ENCODE data around the gene TM6SF1. TPM values are rescaled to one million over a fixed set of nuclear protein-coding genes. Genes with fewer than 3 reads are reported as not detected.
A peak's percentile ranks its signal among the peaks of the same experiment; 100 is the strongest.
"Not testable (repeated sequence)": the region's sequence is repeated elsewhere in the genome, so short reads cannot be mapped to it uniquely, and the experiment has no call there.

Gene TM6SF1
- total RNA-seq, 1 donor from 2014 or later: 28.7 TPM

DNA sequence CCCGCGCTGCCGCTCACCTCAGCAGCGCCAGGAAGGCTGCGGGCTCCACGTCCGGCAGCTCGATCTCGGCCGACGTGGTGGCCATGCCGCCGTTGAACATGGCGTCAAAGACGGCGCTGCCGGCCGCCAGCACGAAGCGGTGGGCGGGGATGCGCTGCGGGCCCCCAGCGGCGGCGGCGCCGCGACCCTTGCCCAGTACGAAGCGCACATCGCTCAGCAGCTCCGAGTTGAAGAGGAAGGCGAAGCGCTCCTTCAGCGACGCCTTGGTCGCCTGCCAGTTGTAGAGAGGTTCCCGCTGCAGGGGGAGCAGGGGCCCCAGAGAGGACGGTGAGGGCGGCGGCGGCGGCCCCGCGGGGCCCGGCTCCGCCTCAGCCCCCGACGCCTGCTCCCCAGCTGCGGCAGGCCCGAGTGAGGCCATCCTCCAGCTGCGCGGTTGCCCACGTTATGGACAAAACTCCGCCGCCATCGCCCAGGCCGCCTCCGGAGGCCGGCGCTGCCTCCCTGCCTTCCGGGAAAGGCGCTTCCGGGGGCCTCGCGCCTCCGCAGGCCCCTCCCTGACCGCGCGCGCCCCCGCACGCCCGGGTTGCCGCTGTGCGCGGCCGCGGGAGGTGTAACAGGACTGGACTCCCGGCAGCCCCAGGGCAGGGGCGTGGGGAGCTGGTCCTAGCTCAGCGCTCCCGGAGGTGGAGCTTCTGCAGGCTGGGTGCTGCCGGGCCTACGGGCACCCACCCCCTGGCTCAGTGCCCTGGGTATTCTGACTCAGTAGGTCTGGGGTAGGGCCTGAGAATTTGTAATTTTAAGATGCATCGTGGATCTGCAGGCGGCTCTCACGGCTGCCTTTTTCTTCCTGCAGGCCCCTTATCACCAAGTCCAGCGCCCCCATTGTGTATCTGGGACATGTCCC lies 40.5 kb upstream of the TM6SF1 start, which contains the start of gene BTBD1:
Gene BTBD1, minus strand, starts transcription at position 519 of the 904 bp plus-strand sequence. Its CDS starts 101 bp downstream, at position 418.
- no peaks in the 10 kb centered on the region for H3K9me3 ChIP-seq (ENCODE audit: control insufficient read depth in 3 of 3, low read length in 3 of 3)
- peak within 1 kb of the TSS; percentile 75 to 98 (median 87) for H3K4me3 ChIP-seq (ENCODE audit: low read length in 3 of 3)
- H3K27me3 ChIP-seq (ENCODE audit: control insufficient read depth in 3 of 3, insufficient read depth in 3 of 3, low read length in 3 of 3): no peaks in the 10 kb centered on the region
- H3K9ac ChIP-seq (ENCODE audit: low read depth in 1 of 3, low read length in 3 of 3): peak within 1 kb of the TSS; percentile 93 to 95 (median 93)
- peak within 1 kb of the TSS; percentile 97 for H3K27ac ChIP-seq (ENCODE audit: low read depth, low read length)
- peaks cover 20 to 36% (median 31%) of the 10 kb centered on the region in 3 donors for H3K4me1 ChIP-seq (ENCODE audit: control insufficient read depth in 3 of 3, insufficient read depth in 3 of 3, low read length in 3 of 3)
- H3K36me3 ChIP-seq (ENCODE audit: control insufficient read depth in 3 of 3, insufficient read depth in 3 of 3, low read length in 3 of 3): no peaks in the 10 kb centered on the region

DNA sequence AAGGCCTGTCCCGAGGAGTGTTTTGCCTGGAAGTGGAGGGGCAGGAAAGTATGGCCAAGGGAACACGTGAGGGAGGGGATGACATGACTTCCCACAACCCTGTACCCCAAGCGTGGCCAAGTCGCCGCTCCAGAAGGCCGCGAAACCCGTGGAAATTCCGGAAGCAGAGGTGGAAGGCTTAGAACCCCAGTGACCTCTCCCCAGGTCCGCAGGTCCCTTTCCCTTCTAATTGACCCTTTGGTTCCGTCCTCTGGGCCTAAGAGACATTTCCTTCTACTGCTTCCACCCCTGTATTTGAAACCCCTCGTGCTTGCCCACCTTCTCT lies 39.8 kb upstream of the TM6SF1 start:
- Histone ChIP-seq H3K9ac (ENCODE audit: low read depth in 1 of 3, low read length in 3 of 3) (peak overlapping the region; percentile 78 to 95 (median 93)), H3K4me1 (ENCODE audit: control insufficient read depth in 3 of 3, insufficient read depth in 3 of 3, low read length in 3 of 3) (peaks cover 17 to 33% (median 25%) of the 10 kb centered on the region in 3 donors), H3K27ac (ENCODE audit: low read depth, low read length) (peak overlapping the region; percentile 97), H3K9me3 (ENCODE audit: control insufficient read depth in 3 of 3, low read length in 3 of 3) (no peaks in the 10 kb centered on the region), H3K4me3 (ENCODE audit: low read length in 3 of 3) (peak overlapping the region; percentile 58 to 87 (median 75)), H3K27me3 (ENCODE audit: control insufficient read depth in 3 of 3, insufficient read depth in 3 of 3, low read length in 3 of 3) (no peaks in the 10 kb centered on the region), H3K36me3 (ENCODE audit: control insufficient read depth in 3 of 3, insufficient read depth in 3 of 3, low read length in 3 of 3) (no peaks in the 10 kb centered on the region)

- Histone ChIP-seq H3K4me3 (ENCODE audit: low read length in 3 of 3) (peak overlapping the region in 1 of 3 donors; percentile 87), H3K4me1 (ENCODE audit: control insufficient read depth in 3 of 3, insufficient read depth in 3 of 3, low read length in 3 of 3) (peaks cover 17 to 28% (median 20%) of the 10 kb centered on the region in 3 donors), H3K36me3 (ENCODE audit: control insufficient read depth in 3 of 3, insufficient read depth in 3 of 3, low read length in 3 of 3) (no peaks in the 10 kb centered on the region), H3K27ac (ENCODE audit: low read depth, low read length) (peak overlapping the region; percentile 97), H3K9ac (ENCODE audit: low read depth in 1 of 3, low read length in 3 of 3) (peak overlapping the region in 1 of 3 donors; percentile 78), H3K9me3 (ENCODE audit: control insufficient read depth in 3 of 3, low read length in 3 of 3) (no peaks in the 10 kb centered on the region), H3K27me3 (ENCODE audit: control insufficient read depth in 3 of 3, insufficient read depth in 3 of 3, low read length in 3 of 3) (no peaks in the 10 kb centered on the region)
Measured at GRCh38 chr15:83068054-83068453, 39.4 kb upstream of the TM6SF1 start.

DNA sequence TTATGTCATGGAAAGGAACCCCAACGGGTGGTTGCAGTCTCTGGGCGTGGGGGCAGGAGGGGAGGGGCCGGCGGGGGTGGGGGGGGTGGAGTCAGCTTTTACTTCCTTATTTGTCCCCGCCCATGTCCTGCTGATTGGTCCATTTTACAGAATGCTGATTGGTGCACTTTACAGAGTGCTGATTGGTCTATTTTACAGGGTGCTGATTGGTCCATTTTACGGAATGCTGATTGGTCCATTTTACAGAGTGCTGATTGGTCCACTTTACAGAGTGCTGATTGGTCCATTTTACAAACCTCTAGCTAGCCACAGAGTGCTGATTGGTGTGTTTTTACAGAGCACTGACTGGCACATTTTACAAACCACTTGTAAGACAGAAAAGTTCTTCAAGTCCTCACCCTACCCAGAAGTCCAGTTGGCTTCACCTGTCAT lies 38.2 kb upstream of the TM6SF1 start:
- not testable (repeated sequence) for H3K27me3 ChIP-seq (ENCODE audit: control insufficient read depth in 3 of 3, insufficient read depth in 3 of 3, low read length in 3 of 3); H3K9ac ChIP-seq (ENCODE audit: low read depth in 1 of 3, low read length in 3 of 3)

GRCh38 chr15:83077491-83078230 lies 29.8 kb upstream of the TM6SF1 start:
- Histone ChIP-seq H3K36me3 (ENCODE audit: control insufficient read depth in 3 of 3, insufficient read depth in 3 of 3, low read length in 3 of 3) (no peaks in the 10 kb centered on the region), H3K27ac (ENCODE audit: low read depth, low read length) (peak overlapping the region; percentile 91), H3K4me3 (ENCODE audit: low read length in 3 of 3) (peak overlapping the region; percentile 8 to 51 (median 34)), H3K9me3 (ENCODE audit: control insufficient read depth in 3 of 3, low read length in 3 of 3) (peaks cover 3 to 5% (median 3%) of the 10 kb centered on the region in 3 donors), H3K27me3 (ENCODE audit: control insufficient read depth in 3 of 3, insufficient read depth in 3 of 3, low read length in 3 of 3) (no peaks in the 10 kb centered on the region), H3K4me1 (ENCODE audit: control insufficient read depth in 3 of 3, insufficient read depth in 3 of 3, low read length in 3 of 3) (peaks cover 2 to 13% (median 13%) of the 10 kb centered on the region in 3 donors), H3K9ac (ENCODE audit: low read depth in 1 of 3, low read length in 3 of 3) (peak overlapping the region; percentile 60 to 74 (median 69))

More for the DNA sequence above, 38.2 kb upstream of the TM6SF1 start:
- H3K27ac ChIP-seq (ENCODE audit: low read depth, low read length); H3K4me3 ChIP-seq (ENCODE audit: low read length in 3 of 3); H3K9me3 ChIP-seq (ENCODE audit: control insufficient read depth in 3 of 3, low read length in 3 of 3); H3K36me3 ChIP-seq (ENCODE audit: control insufficient read depth in 3 of 3, insufficient read depth in 3 of 3, low read length in 3 of 3): not testable (repeated sequence)
- peaks cover 8 to 18% (median 11%) of the 10 kb centered on the region in 3 donors for H3K4me1 ChIP-seq (ENCODE audit: control insufficient read depth in 3 of 3, insufficient read depth in 3 of 3, low read length in 3 of 3)

- no peak overlapping the region for H3K9ac ChIP-seq (ENCODE audit: low read depth in 1 of 3, low read length in 3 of 3)
- H3K27ac ChIP-seq (ENCODE audit: low read depth, low read length): peak overlapping the region; percentile 91
- peaks cover 7 to 19% (median 17%) of the 10 kb centered on the region in 3 donors for H3K4me1 ChIP-seq (ENCODE audit: control insufficient read depth in 3 of 3, insufficient read depth in 3 of 3, low read length in 3 of 3)
- no peak overlapping the region for H3K4me3 ChIP-seq (ENCODE audit: low read length in 3 of 3)
- peaks cover 0 to under 1% (median under 1%) of the 10 kb centered on the region in 3 donors for H3K9me3 ChIP-seq (ENCODE audit: control insufficient read depth in 3 of 3, low read length in 3 of 3)
- H3K27me3 ChIP-seq (ENCODE audit: control insufficient read depth in 3 of 3, insufficient read depth in 3 of 3, low read length in 3 of 3): no peaks in the 10 kb centered on the region
- H3K36me3 ChIP-seq (ENCODE audit: control insufficient read depth in 3 of 3, insufficient read depth in 3 of 3, low read length in 3 of 3): no peaks in the 10 kb centered on the region
Measured at GRCh38 chr15:83078712-83079111, 28.7 kb upstream of the TM6SF1 start.

GRCh38 chr15:83081256-83082014 lies 26.0 kb upstream of the TM6SF1 start:
- Histone ChIP-seq H3K4me3 (ENCODE audit: low read length in 3 of 3) (no peak overlapping the region), H3K9me3 (ENCODE audit: control insufficient read depth in 3 of 3, low read length in 3 of 3) (no peaks in the 10 kb centered on the region), H3K9ac (ENCODE audit: low read depth in 1 of 3, low read length in 3 of 3) (no peak overlapping the region), H3K27me3 (ENCODE audit: control insufficient read depth in 3 of 3, insufficient read depth in 3 of 3, low read length in 3 of 3) (no peaks in the 10 kb centered on the region), H3K36me3 (ENCODE audit: control insufficient read depth in 3 of 3, insufficient read depth in 3 of 3, low read length in 3 of 3) (no peaks in the 10 kb centered on the region), H3K27ac (ENCODE audit: low read depth, low read length) (no peak overlapping the region), H3K4me1 (ENCODE audit: control insufficient read depth in 3 of 3, insufficient read depth in 3 of 3, low read length in 3 of 3) (peaks cover 7 to 25% (median 21%) of the 10 kb centered on the region in 3 donors)

DNA sequence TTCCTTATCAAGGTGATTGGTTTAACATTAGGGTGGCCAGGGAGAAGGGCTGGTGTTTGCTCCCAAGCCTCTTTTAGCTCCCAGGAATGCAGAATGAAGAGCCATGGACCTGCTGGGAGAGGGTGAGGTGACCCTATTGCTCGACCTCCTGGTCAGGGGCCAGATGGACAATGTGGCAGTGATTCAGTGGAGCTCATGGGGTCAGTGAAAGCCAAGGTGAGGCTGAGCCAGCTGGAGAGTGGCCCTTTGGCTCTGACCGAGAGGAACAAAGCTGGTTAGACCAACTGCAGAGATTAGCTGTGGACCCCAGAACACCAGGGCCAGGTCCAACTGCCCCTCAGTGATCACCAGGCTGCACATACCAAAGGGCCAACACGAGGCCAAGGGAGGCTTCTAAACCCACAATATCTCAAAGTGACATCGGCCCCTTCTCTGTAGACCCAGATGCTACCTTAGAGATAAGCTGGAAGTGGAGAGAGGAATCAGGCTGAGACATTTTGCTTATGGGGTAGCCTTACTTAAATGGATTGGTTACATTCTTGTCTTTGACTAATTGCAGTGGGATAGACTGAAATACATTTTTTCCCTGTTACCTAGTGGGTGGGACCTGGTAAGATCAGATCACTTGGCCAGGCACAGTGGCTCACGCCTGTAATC lies 24.6 kb upstream of the TM6SF1 start:
- Histone ChIP-seq H3K27ac (ENCODE audit: low read depth, low read length) (peak overlapping the region; percentile 78), H3K4me1 (ENCODE audit: control insufficient read depth in 3 of 3, insufficient read depth in 3 of 3, low read length in 3 of 3) (peaks cover 5 to 32% (median 26%) of the 10 kb centered on the region in 3 donors), H3K27me3 (ENCODE audit: control insufficient read depth in 3 of 3, insufficient read depth in 3 of 3, low read length in 3 of 3) (no peaks in the 10 kb centered on the region), H3K9me3 (ENCODE audit: control insufficient read depth in 3 of 3, low read length in 3 of 3) (no peaks in the 10 kb centered on the region), H3K4me3 (ENCODE audit: low read length in 3 of 3) (no peak overlapping the region), H3K9ac (ENCODE audit: low read depth in 1 of 3, low read length in 3 of 3) (peak overlapping the region in 2 of 3 donors; percentile 33 to 41), H3K36me3 (ENCODE audit: control insufficient read depth in 3 of 3, insufficient read depth in 3 of 3, low read length in 3 of 3) (no peaks in the 10 kb centered on the region)

DNA sequence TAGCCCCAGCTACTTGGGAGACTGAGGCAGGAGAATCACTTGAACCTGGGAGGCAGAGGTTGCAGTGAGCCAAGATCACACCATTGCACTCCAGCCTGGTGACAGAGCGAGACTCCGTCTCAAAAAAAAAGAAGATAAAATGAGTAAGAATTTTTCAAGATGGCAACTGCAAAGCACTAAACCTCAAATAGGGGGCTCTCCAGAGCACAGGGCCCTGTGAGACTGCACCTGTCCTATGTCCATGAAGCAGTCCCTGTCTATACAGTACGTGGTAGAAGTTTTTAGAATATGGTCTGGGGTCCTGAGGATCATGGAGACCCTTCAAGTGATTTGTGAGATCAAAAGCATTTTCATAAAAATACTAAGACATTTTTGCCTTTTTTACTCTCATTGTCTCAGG lies 22.0 kb upstream of the TM6SF1 start:
- not testable (repeated sequence) for H3K9ac ChIP-seq (ENCODE audit: low read depth in 1 of 3, low read length in 3 of 3); H3K36me3 ChIP-seq (ENCODE audit: control insufficient read depth in 3 of 3, insufficient read depth in 3 of 3, low read length in 3 of 3); H3K27me3 ChIP-seq (ENCODE audit: control insufficient read depth in 3 of 3, insufficient read depth in 3 of 3, low read length in 3 of 3); H3K27ac ChIP-seq (ENCODE audit: low read depth, low read length); H3K4me3 ChIP-seq (ENCODE audit: low read length in 3 of 3); H3K9me3 ChIP-seq (ENCODE audit: control insufficient read depth in 3 of 3, low read length in 3 of 3)
- H3K4me1 ChIP-seq (ENCODE audit: control insufficient read depth in 3 of 3, insufficient read depth in 3 of 3, low read length in 3 of 3): peaks cover 5 to 29% (median 25%) of the 10 kb centered on the region in 3 donors

Data from skeletal muscle tissue (tissue), 4 donors.